HG03060 (cell line): ENCODE results near the gene RNU6-9.
"Not testable (repeated sequence)": the region's sequence is repeated elsewhere in the genome, so short reads cannot be mapped to it uniquely, and the experiment has no call there.

Source experiments
- ATAC-seq: cut with Tn5 transposase; IDR thresholded peaks from one replicate; pipeline ENCODE4 v1.9.1; 2021; ENCODE audit warnings: low read depth, moderate number of reproducible peaks; ENCODE audit not compliant: unreplicated experiment

RNU6-9 gene

DNA sequence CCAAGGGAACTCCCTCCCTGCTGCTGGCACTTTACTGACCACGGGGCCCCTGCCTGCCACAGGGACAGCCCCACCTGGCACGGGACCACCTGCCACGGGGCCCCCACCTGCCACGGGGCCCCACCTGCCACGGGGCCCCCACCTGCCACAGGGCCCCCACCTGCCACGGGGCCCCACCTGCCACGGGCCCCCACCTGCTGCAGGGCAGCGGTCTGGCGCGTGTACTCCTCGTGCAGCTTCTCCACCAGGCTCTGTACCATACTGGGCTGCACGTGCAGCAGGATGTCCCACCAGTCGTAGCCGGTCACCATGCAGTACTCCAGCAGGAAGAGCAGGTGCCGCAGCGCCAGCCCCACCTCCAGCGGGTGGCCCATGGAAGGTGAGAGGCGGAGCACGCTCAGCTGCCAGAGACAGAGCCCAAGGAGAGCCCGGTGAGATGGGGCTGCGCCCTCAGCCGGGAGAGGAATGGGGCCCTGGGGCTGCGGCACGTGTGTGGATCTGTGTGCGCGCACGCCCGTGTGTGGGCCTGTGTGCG, 16.4 kb upstream of the RNU6-9 start:
- no peak for ATAC-seq

DNA sequence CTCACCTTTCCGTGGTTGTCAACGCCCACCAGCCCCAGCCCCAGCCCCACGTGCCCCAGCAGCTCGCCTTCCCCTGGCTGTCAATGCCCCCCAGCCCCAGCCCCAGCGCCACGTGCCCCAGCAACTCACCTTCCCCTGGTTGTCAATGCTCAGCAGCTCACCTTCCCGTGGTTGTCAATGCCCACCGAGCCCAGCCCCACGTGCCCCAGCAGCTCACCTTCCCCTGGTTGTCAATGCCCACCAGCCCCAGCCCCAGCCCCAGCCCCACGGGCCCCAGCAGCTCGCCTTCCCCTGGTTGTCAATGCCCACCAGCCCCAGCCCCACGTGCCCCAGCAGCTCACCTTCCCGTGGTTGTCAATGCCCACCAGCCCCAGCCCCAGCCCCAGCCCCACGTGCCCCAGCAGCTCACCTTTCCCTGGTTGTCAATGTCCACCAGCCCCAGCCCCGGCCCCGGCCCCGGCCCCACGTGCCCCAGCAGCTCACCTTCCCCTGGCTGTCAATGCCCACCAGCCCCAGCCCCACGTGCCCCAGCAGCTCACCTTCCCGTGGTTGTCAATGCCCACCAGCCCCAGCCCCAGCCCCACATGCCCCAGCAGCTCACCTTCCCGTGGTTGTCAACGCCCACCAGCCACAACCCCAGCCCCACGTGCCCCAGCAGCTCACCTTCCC, 15.2 kb upstream of the RNU6-9 start:
- ATAC-seq = not testable (repeated sequence)

DNA sequence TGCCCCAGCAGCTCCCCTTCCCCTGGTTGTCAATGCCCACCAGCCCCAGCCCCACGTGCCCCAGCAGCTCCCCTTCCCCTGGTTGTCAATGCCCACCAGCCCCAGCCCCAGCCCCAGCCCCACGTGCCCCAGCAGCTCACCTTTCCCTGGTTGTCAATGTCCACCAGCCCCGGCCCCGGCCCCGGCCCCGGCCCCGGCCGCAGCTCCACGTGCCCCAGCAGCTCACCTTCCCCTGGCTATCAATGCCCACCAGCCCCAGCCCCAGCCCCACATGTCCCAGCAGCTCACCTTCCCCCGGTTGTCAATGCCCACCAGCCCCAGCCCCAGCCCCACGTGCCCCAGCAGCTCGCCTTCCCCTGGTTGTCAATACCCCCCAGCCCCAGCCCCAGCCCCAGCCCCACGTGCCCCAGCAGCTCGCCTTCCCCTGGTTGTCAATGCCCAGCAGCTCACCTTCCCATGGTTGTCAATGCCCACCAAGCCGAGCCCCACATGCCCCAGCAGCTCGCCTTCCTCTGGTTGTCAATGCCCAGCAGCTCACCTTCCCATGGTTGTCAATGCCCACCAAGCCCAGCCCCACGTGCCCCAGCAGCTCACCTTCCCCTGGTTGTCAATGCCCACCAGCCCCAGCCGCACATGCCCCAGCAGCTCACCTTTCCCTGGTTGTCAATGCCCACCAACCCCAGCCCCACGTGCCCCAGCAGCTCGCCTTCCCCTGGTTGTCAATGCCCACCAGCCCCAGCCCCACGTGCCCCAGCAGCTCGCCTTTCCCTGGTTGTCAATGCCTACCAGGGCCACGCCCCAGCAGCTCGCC, 14.3 kb upstream of the RNU6-9 start:
- ATAC-seq = not testable (repeated sequence)

DNA sequence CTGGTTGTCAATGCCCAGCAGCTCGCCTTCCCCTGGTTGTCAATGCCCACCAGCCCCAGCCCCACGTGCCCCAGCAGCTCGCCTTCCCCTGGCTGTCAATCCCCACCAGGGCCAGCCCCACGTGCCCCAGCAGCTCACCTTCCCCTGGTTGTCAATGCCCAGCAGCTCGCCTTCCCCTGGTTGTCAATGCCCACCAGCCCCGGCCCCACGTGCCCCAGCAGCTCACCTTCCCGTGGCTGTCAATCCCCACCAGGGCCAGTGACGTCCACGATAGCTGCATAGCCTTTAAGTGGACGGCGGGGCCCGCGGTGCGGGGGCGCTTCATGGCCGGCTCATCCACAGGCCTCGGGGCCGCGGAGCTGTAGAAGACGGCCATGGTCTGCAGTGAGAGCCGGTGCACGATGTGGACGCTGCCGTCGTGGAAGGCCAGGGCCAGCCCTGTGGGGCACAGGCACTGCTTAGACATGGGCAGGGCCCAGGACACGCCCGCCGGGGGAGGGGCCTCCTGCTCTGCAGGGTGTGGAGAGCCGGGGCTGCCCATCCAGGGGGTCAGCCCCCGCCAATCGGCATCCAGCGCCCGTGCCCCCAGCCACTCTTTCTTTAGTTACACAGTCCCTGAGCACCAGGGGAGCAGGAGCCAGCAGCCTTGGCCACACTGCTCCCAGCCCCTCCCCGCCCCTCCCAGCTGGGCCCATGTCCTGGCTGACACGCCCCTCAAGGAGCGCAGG, 13.4 kb upstream of the RNU6-9 start:
- no peak for ATAC-seq

DNA sequence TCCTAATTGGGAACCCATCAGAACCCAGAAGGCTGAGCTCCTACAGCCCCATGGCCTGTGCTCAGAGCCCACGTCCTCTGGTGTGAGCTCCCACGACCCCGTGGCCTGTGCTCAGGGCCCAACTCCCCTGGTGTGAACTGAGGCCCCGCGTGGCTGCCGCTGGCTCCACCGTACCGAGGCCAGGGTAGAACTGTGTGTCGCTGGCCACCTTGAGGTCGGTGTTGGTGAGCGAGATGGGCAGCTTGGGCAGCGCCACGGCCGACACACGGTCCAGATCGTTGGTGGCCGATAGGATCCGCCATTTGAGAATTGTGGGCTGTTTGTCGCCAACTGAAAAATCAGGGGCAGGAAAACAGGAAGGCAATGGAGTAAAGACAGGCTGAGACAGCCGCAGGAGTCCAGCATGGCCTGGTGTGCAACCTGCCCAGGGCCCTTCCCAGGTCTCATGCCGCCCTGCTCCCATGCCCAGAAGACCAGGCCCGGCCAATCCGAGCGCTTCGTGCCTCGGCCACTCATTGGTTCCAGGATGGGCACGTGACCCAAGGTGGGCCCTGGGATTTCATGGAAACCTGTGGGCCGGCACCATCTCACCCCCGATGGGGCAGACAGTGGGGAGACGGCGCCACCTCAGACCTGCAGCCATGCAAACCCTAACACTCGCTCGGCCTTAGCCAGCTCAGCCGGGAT, 11.8 kb upstream of the RNU6-9 start:
- ATAC-seq = no peak

DNA sequence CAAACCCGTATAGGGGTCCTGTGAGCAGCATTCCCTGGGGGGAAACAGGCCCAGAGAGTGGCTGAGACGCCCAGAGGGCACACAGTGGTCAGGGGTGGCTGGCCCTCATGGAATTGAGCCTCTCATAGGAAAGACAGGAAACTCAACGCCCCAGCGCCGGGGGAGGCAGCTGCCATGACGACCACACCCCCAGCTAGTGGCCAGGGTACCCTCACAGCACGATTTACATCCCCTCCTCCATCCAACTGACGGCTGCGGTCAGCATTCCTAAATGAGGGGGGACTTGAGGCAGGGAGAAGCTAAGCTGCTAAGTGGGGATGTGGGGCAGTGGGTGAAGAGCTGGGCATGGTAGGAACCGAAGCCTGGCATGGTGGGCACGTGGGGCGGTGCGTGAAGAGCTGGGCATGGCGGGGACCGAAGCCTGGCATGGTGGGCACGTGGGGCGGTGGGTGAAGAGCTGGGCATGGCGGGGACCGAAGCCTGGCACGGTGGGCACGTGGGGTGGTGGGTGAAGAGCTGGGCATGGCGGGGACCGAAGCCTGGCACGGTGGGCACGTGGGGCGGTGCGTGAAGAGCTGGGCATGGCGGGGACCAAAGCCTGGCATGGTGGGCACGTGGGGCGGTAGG, 10.3 kb upstream of the RNU6-9 start:
- ATAC-seq = no peak

DNA sequence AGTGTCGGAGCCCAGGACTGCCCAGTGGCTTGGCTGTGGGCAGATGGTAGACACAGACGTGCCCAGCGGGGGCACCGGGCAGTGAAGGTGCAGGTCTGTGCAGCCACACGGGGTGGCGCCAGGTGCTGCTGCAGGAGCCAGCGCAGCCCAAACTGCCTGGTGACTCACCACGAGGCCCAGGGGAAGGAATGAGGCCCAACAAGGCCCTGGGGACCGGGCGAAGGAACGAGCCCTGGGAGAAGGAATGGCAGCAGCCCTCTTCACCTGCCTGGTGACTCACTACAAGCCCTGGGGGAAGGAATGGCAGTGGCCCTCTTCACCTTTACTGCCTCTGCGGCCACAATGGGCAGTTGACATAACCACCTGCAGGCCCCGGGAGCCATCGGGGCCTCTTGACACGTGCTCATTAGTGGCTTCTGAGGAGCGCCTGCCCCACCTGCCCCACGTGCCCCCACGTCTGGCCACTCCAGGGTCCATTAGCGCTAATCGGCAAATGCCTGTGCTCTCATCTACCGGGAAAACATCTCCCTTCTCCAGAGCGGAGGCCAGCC, 9.5 kb upstream of the RNU6-9 start:
- no peak for ATAC-seq

DNA sequence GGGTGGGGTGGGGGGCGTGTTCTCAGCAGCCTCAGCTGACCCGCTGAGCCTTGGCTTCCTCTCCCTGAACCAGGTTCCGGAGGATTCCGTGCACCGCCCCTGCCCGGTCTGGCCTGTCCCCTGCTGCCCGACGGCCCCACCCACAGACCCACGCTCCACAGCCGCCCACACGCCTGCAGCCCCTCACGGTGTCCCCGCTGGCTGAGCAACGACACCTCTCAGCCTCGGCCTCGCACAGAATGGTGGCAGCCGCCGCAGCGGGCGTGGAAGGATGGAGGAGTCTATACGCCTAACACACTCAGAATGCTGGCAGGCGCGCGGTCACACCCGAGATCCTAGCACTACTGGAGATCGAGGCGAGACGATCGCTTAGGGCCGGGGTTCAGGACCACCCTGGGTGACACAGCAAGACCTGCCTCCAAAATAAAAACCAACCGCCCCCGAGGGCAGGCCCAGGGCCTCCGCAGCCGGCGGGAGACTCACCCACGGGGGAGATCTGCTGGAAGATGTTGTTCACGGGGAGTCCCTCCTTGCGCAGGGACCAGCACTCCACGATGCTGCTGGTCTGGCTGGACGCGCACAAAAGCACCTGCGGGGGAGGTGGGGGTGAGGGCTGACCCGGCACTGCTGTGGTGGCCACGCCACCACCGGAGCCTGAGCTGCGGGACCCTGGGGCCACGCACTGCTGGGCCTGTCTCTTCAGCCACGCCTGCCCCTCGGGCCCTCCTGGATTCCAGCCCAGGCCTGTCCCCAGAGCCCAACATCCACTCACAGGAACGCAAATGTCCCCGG, 8.7 kb upstream of the RNU6-9 start:
- ATAC-seq = no peak

DNA sequence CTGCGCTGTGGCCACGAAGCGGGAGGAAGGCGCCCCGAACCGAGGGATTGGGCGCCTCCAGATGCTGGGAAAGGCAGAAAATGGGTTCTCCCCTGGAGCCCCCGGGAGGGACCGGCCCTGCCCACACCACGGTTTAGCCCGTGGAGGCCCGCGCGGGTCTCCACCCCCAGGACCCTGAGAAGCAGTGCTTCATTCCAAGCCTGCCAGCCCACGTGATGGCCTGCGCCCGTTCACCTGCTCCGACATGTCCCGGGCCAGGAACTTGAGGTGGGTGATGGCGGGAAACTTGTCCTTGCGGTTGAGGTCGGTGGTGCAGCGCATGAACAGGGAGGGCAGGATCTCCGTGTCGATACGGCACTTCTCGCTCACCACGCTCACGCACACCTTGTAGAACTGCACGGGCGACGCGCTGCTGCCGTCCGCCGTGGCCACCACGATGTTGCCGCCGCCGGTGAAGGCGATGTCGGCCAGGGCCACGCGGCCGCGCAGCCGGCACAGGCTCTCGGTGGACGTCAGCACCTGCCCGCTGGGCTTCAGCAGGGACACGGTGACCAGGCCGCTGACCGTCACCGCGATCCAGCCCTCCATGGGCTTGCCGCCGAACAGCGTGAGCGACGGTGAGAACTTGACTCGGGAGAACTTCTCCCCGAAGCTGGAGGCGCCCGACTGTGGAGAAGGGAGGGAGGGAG, 7.6 kb upstream of the RNU6-9 start:
- ATAC-seq = no peak

DNA sequence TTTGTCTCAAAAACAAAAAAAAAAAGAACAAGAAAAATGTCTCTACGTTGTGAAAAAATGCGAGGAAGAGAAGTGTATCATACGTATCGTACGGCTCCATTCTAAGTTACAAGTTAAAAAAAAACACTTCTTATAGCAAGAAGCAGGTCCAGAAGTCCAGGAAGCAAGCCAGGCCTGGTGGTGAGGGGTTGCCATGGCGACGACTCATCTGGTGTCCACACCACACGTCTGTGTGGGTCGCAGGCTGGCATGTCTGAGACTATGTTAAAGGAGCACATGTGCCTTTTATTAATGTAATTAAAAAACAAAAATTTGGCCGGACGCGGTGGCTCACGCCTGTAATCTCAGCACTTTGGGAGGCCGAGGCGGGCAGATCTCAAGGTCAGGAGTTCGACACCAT, 6.2 kb upstream of the RNU6-9 start:
- ATAC-seq = no peak

DNA sequence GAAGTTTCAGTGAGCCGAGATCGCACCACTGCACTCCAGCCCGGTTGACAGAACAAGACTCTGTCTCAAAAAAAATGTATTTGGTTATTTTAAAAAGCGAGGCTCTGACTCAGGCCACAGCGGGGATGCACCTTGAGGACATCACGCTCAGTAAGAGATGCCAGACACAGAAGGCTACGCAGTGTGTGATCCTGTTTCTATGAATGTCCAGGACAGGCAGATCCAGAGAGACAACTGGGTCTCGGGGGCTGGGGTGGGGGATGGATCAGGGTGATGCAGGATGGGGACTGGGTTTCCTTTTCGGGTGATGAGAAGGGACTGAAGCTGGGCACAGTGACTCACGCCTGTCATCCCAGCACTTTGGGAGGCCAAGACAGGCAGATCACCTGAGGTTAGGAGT, 5.7 kb upstream of the RNU6-9 start:
- no peak for ATAC-seq

DNA sequence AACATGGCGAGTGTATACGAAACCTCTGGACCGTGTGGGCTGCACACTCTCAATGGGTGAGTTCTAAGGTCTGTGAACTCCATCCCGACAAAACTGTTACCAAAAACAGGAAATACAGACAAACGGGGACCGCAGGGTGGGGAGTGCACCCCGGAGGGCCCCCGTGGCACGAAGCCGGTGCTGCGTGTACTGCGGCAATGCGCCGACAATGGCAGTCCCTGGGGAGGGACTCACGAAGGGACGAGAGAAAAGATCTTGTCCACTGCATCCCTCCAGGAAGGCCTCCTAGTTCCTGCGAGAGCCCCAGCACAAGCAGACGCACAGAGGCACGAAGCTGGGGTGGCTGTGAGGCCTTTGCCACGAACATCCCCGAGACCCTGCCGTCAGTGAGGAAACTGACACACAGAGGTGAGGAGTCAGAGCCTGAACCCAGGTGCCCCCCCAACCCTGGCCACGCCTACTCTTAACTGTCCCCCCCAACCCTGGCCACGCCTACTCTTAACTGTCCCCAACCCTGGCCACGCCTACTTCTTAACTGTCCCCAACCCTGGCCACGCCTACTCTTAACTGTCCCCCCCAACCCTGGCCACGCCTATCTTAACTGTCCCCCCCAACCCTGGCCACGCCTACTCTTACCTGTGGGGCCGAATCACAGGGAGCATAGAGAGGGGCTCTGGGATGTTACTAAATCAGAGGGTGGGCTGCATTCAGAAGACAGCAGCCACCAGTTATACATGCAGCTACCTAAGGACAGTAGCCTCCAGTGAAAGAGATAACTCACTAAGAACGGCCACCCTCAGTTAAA, 4.5 kb upstream of the RNU6-9 start:
- ATAC-seq = no peak

DNA sequence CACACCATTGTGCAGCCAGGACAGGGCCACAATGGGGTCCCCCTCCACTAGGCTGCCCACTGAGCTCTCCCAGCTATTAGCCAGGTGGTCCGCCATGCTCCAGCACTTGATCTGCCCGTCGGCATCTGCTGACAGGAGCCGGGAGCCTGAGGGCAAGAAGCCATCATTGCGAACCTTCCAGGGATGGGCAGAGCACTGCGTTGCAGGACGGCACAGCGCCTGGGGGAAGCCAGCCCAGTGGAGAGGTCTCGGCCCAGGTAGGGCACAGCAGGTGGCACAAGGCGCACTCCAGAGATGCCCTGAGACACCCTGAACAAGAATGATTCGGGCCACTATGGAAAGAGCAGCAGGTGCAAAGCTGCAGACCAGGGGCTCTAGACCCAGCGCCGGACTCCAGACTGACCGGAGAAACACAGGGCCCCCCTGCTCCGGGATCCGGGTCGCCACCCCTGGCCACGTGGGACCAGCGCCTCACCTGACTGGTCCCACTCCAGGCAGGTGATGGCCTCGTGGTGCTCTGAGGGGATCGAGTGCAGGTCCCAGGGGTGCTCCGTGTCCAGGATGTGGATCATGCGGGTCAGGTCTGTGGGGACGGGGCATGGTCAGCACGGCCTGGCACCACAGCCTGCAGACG, 3.5 kb upstream of the RNU6-9 start:
- no peak for ATAC-seq

DNA sequence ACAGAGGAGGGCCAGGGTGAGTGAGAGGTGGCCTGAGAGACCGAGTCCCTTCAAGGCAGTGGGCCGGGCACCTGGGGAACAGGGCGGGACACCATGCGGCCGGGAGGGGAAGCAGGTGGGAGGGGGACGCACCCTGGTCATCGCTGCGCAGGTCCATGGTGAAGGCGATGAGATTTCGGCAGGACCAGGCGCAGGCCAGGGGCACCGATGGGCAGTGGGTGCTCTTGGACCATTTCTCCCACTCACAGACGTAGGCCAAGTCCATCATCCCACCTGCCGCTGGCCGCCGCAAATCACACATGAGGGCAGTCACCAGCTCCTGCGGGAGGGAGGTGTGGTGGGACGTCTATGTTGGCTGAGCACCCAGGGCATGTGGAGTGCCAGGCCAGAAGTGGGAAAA, 2.5 kb upstream of the RNU6-9 start:
- no peak for ATAC-seq

DNA sequence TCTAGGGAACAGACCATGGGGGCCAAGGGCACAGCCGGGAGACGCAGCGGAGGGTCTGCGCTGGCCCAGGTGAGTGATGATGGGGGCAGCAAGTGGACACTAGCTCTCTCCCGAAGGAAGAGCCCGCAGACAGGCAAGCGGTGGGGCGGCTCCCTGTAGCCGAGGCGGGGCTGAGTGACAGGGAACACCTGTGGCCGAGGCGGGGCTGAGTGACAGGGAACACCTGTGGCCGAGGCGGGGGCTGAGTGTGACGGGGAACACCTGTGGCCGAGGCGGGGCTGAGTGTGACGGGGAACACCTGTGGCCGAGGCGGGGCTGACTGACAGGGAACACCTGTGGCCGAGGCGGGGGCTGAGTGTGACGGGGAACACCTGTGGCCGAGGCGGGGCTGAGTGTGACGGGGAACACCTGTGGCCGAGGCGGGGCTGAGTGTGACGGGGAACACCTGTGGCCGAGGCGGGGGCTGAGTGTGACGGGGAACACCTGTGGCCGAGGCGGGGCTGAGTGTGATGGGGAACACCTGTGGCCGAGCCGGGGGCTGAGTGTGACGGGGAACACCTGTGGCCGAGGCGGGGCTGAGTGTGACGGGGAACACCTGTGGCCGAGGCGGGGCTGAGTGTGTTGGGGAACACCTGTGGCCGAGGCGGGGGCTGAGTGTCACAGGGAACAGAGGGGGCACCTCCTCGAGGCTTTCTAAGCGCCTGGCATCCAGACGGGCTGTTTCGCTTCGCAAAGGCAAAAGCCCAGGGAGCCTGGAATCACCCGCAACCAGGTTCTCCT, 1.7 kb upstream of the RNU6-9 start:
- not testable (repeated sequence) for ATAC-seq

DNA sequence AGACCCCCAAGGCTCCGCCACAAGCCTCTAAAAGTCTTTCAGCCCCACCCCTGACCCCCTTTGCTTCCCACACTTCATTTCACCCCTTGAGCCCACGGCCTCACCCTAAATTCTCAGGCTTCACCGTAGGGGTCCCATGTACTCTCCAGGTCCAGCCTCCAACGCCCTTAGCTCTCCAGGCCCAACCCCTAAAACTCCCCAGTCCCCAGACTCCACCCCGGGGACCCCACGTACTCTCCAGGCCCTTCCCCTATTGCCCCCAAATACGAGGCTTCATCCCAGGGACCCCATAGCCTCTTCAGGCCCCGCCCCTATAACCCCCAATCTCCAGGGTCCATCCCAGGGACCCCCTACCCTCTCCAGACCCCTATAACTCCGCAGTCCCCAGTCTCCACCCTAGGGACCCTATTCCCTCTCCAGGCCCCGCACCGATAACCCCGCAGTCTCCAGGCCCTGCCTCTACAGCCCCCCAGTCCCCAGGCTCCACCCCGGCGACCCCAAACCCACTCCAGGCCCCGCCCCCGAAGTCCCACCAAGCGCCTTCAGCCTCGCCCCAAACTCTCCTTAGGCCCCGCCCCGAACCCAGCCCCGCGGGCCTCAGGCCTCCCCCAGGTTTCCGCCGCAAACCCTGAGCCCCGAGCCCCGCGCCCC, 916 bp upstream of the RNU6-9 start:
- no peak for ATAC-seq
